HG02840 (cell line): ENCODE data around the gene CPN2.

Source experiments
- ATAC-seq: cut with Tn5 transposase; IDR thresholded peaks from one replicate; pipeline ENCODE4 v1.9.1; 2021; ENCODE audit warnings: mild to moderate bottlenecking, moderate library complexity, moderate number of reproducible peaks; ENCODE audit not compliant: unreplicated experiment, low FRiP score

The CPN2 gene

GRCh38 chr3:194351080-194351672, at the start of gene CPN2:
Gene CPN2 (minus strand): TSS chr3:194351328. CDS start chr3:194342702, 8,626 bp downstream.
- no peak for ATAC-seq

- ATAC-seq: no peak
These were observed 48.8 kb upstream of the CPN2 start for GRCh38 chr3:194399874-194400411.

GRCh38 chr3:194399166-194399565, 48.0 kb upstream of the CPN2 start, which contains the start of gene GP5:
Gene GP5 (minus strand): TSS chr3:194399266. CDS start chr3:194398282, 984 bp downstream.
- no peak for ATAC-seq

- no peak for ATAC-seq
These were observed 46.7 kb upstream of the CPN2 start for GRCh38 chr3:194397757-194398312.

- ATAC-seq: no peak
These were observed 46.0 kb upstream of the CPN2 start for GRCh38 chr3:194396859-194397756.

GRCh38 chr3:194396539-194396858, 45.4 kb upstream of the CPN2 start:
- ATAC-seq: no peak

- ATAC-seq: no peak
These were observed 44.8 kb upstream of the CPN2 start for GRCh38 chr3:194395778-194396538.

- ATAC-seq: no peak
These were observed 44.1 kb upstream of the CPN2 start for GRCh38 chr3:194395212-194395611.

GRCh38 chr3:194392576-194392975, 41.4 kb upstream of the CPN2 start:
- ATAC-seq: no peak

- no peak for ATAC-seq
These were observed 39.7 kb upstream of the CPN2 start for GRCh38 chr3:194390835-194391234.

GRCh38 chr3:194389269-194389668, 38.1 kb upstream of the CPN2 start:
- ATAC-seq: no peak

- ATAC-seq: no peak
These were observed 36.8 kb upstream of the CPN2 start for GRCh38 chr3:194387926-194388418.

- no peak for ATAC-seq
These were observed 36.1 kb upstream of the CPN2 start for GRCh38 chr3:194387276-194387675.

- ATAC-seq: no peak
These were observed 35.5 kb upstream of the CPN2 start for GRCh38 chr3:194386648-194387047.

- no peak for ATAC-seq
These were observed 34.9 kb upstream of the CPN2 start for GRCh38 chr3:194386066-194386465.

- no peak for ATAC-seq
These were observed 33.5 kb upstream of the CPN2 start for GRCh38 chr3:194384569-194385001.

- ATAC-seq: no peak
These were observed 33.0 kb upstream of the CPN2 start for GRCh38 chr3:194384156-194384555.

- ATAC-seq: no peak
These were observed 32.3 kb upstream of the CPN2 start for GRCh38 chr3:194383276-194383940.

- no peak for ATAC-seq
These were observed 31.7 kb upstream of the CPN2 start for GRCh38 chr3:194382892-194383223.
